GM21825 (cell line): ENCODE results near the gene CDRT4.

Experiments
- ATAC-seq: cut with Tn5 transposase; IDR thresholded peaks from one replicate; pipeline ENCODE4 v1.9.1; 2021; ENCODE audit warnings: mild to moderate bottlenecking, moderate library complexity; ENCODE audit not compliant: unreplicated experiment

CDRT4 gene

DNA sequence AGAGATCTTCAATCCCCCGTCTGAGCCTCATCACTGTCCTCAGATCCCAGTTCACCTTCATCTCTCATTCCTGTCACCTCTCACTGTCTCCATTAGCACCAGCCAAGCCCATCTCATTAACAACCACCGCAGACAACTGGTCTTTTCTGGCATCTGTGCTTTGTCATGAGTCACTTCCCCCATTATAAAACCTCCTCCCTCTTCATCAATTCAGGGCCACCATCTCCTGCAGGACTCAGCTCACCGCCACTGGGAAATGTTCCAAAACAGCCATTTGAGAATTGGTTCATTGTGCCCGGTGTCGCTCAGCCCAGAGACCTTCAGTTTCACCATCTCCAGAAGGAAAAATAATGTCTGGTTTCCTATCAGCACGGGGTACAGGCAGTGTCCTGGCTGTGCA is 69.1 kb downstream of the CDRT4 start:
- no peak for ATAC-seq

DNA sequence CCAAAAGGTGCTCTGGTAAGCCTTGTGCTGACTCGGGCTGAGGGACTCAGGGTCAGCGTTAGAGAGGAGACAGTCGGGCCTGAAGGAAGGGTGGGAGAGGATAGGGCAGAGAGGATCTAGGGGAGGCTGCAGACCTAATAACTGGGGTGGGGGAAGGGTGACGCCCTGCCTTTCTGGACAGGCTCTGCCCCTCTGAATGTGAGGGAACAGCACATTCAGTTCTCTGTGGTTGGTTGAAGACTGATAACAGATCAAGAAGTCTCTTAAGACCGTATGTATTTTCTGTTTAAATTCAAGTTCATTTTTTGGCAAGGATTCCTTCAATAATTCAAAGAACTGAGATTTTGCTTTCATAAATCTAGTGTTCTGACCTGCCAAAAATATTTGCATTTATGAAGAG is 69.8 kb downstream of the CDRT4 start:
- no peak for ATAC-seq

DNA sequence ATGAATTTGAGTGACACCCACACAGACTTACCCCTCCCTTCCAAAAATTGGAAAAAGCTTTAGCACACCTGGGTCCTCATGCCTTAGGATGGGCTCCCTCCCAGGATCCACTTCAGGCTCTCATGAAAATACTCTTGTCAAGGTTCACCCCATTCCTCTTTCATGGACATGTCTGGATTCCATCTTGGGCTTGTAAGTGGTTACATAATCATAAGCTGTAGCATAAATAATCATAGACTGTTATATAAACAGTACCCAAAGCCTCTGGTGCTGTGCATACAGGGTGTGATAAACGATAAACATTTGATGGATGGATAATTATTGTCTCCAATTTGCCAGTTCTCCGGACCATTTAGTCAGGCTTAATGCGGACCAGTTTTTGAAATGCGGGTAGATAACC is 72.3 kb downstream of the CDRT4 start:
- no peak for ATAC-seq

DNA sequence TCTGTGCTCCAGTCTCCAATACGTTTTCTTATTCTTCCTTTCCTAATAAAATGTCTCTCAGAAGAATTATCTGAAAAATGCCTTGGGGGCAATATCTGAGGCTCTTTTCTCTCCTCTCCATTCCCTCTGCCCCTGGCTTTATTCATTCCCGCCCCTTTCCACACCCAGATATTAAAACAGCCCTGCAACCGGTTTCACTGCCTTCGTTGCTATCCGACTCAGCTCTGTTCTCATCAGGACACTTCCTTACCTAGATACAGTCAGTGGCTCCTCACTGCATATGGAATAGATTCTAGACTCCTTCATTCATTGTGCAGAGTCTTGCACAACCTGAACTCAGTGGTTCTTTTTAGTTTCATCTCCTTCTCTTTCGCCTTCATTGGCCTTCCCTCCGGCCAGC is 74.0 kb downstream of the CDRT4 start:
- no peak for ATAC-seq

DNA sequence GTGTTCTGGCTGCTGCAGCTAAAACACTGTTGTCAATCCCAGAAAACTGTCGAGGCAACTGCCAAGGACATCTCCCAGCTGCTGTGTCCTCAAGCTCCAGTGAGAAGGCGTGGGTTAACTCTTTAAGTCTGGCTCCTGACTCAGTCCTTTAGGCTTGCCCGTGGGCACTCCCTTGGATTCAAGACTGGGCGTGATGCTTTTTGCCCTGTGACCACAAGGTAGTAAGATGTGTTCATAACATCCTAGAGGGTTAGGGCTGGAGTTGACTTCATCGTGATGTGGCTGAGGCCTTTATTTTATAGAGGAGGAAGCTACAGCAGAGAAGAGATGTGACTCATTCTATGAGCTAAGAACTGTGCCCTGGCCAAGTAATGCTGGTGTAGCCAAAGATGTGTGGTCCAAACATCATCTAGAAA is 75.1 kb downstream of the CDRT4 start:
- ATAC-seq: no peak

DNA sequence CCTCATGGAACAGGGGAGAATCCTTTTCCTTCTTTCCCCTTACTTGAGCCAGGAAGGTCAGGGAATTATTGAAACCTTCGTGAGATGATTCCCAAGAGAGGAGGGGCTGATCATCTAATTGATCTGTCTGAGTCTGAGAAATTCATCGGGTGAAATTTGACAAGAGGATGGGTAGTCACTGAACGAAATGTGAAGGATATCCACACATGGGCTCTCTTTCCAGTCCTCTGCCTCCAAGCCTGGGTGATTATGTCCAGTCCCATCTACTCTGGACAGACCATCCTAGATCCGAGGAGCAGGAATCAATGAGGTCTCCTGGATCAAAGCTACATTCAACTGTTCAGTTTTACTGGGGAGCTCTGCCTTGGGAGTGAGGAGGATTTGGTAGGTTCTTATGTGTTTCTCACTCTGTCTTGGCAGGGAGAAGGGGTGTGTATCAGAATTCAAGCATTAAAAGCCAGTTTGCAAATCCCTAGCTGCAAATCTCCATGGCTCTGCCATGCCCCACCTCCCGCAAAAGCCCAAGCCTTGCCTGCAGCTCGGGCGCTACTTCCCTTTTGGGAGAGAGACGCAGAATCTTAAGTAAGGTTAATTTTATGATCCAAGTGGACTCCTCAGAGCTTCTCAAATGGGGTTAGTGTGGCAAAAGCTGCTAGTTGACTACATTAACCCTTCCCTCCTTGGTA is 78.9 kb downstream of the CDRT4 start:
- ATAC-seq: no peak

DNA sequence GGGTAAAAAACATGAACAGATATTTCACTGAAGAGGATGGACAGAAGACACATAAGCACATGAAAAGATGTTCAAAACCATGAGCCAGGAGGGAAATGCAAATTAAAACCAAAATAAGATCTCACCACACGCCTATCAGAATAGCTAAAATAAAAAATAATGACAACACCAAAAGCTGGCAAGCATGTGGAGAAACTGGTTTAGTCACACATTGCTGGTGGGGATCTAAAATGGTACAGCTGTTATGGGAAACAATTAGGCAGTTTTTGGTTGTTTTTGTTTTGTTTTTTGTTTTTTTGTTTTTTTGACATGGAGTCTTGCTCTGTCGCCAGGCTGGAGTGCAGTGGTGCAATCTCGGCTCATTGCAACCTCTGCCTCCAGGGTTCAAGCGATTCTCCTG is 81.3 kb downstream of the CDRT4 start:
- ATAC-seq: no peak
